Naive thymus-derived CD4-positive, alpha-beta T cell (primary cell): Measurements from ENCODE around the gene GAA. TPM values are rescaled to one million over a fixed set of nuclear protein-coding genes. Genes with fewer than 3 reads are reported as not detected.

ENCODE experiments used
- ATAC-seq: fragments of 150-1000 bp; cut with Tn5 transposase; 2 replicates; pipeline ENCODE4 v1.10.0; 2021; ENCODE audit warnings: mild to moderate bottlenecking, moderate library complexity
- CTCF ChIA-PET: fragments of 350-600 bp; sonication (Branson Sonifier 250); formaldehyde crosslinking; loops from one replicate; lab custom pipeline; 2021; ENCODE audit warnings: antibody characterized with exemption; lab: Charles Lee
- POLR2A ChIA-PET: fragments of 350-600 bp; sonication (Branson Sonifier 250); formaldehyde crosslinking; loops from one replicate; lab custom pipeline; 2021; ENCODE audit warnings: antibody characterized with exemption, inconsistent platforms; lab: Charles Lee
- DNase-seq, 9 donors: peaks; one replicate each; pipeline versions ENCODE4 v3.0.0 to v3.0.0-alpha.2; 2020 to 2022; ENCODE audit warnings: mixed read lengths in 1 of 9
- H3K27ac ChIP-seq: one replicate; pipeline ENCODE4 v1.7.0; 2013; ENCODE audit warnings: mild to moderate bottlenecking, low read depth, low read length, moderate library complexity
- H3K27me3 ChIP-seq, 2 donors: one replicate each; pipeline ENCODE4 v1.7.0; 2013; ENCODE audit warnings: low read length in 2 of 2, mild to moderate bottlenecking in 2 of 2, moderate library complexity in 2 of 2; ENCODE audit not compliant: control insufficient read depth in 2 of 2, insufficient read depth in 2 of 2
- H3K36me3 ChIP-seq, 3 experiments: 1 replicate in 2 of 3; 2 replicates in 1 of 3; pipeline ENCODE4 v1.7.0; 2013; ENCODE audit warnings: low read length in 3 of 3, mild to moderate bottlenecking in 3 of 3, moderate library complexity in 1 of 3; ENCODE audit not compliant: insufficient read depth in 3 of 3, control insufficient read depth in 2 of 3
- H3K4me1 ChIP-seq, 2 donors: one replicate each; pipeline ENCODE4 v1.7.0; 2013; ENCODE audit warnings: low read length in 2 of 2, mild to moderate bottlenecking in 2 of 2, moderate library complexity in 1 of 2; ENCODE audit not compliant: control insufficient read depth in 2 of 2, insufficient read depth in 2 of 2
- H3K4me3 ChIP-seq: 2 replicates; pipeline ENCODE4 v1.7.0; 2013; ENCODE audit warnings: mild to moderate bottlenecking, low read length
- H3K9me3 ChIP-seq, 3 experiments: 1 replicate in 2 of 3; 2 replicates in 1 of 3; pipeline ENCODE4 v1.7.0; 2013; ENCODE audit warnings: low read length in 3 of 3; ENCODE audit not compliant: control insufficient read depth in 2 of 3
- H3K27ac Mint-ChIP-seq, 9 donors: one replicate each; pipeline ENCODE4 v1.8.0; 2020 to 2022; ENCODE audit warnings: mixed read lengths in 9 of 9, mild to moderate bottlenecking in 8 of 9, moderate library complexity in 5 of 9, inconsistent platforms in 2 of 9
- H3K27me3 Mint-ChIP-seq, 5 donors: one replicate each; pipeline ENCODE4 v1.8.0; 2021 to 2022; ENCODE audit warnings: mixed read lengths in 5 of 5, mild to moderate bottlenecking in 1 of 5
- H3K36me3 Mint-ChIP-seq, 5 donors: one replicate each; pipeline ENCODE4 v1.8.0; 2020 to 2022; ENCODE audit warnings: mixed read lengths in 5 of 5, mild to moderate bottlenecking in 3 of 5, inconsistent platforms in 1 of 5
- H3K4me1 Mint-ChIP-seq, 7 donors: one replicate each; pipeline ENCODE4 v1.8.0; 2020 to 2022; ENCODE audit warnings: mixed read lengths in 7 of 7, mild to moderate bottlenecking in 3 of 7, inconsistent platforms in 1 of 7
- H3K4me3 Mint-ChIP-seq, 10 donors: one replicate each; pipeline ENCODE4 v1.8.0; 2020 to 2022; ENCODE audit warnings: mild to moderate bottlenecking in 10 of 10, mixed read lengths in 10 of 10, moderate library complexity in 6 of 10, inconsistent platforms in 2 of 10
- H3K9me3 Mint-ChIP-seq, 11 donors: one replicate each; pipeline ENCODE4 v1.8.0; 2020 to 2022; ENCODE audit warnings: mixed read lengths in 11 of 11, mild to moderate bottlenecking in 4 of 11, inconsistent platforms in 1 of 11, moderate library complexity in 1 of 11
- intact Hi-C, 2 donors: fragments of 100-400 bp; cut with micrococcal nuclease; formaldehyde crosslinking; loops; one replicate each; pipeline ENCODE4 v1.15.1; 2023
- polyA plus RNA-seq, 2 donors: library from polyadenylated mRNA; unstranded; fragments of 300-500 nt; fragmentation: Illumina TruSeq; gene quantifications; one replicate each; pipeline ENCODE4 v1.2.3, GENCODE V29; 2021
- total RNA-seq, 6 experiments: library from RNA in 5 of 6; stranded (reverse) in 5 of 6; gene quantifications; 1 replicate in 5 of 6; 2 replicates in 1 of 6; pipeline ENCODE4 v1.2.3 and lab custom pipeline; 2021 to 2026

The GAA gene
- total and polyA plus RNA-seq, 7 experiments from 2014 or later = 12.0 to 67.8 (median 36.4) TPM

DNA sequence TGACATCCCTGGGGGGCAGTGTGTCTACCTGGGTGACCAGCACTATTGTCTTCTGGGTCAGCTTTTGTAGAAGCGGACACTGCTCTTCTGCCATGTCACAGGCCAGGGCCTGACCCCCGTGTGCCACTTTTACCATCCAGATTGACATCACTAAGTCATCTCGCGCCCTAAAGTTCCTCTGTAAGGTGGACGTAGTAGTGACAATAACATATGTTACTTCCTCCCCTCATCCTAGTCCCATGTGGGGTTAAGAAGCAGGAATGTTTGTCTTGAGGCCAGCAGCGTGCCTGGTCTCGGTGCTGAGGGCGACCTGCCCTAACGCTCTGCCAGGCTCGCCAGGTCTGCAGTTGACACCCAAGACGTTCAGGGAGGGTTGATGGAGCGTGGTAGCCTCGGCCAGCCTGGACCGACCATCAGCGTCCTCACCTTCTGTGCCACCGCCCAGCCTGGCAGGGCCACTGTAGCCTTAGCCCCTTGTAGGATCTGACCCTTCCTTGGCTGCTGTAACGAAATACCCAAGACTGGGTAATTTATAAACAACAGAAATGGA lies 20.7 kb downstream of the GAA start:
- POLR2A ChIA-PET = no interaction called here
- no peak for ATAC-seq

GRCh38 chr17:80122926-80123505 lies 21.6 kb downstream of the GAA start:
- Mint-ChIP-seq H3K4me1 (no peaks in the 10 kb centered on the region), H3K4me3 (no peak overlapping the region), H3K9me3 (no peaks in the 10 kb centered on the region), H3K27me3 (peaks cover 0 to 22% (median 9%) of the 10 kb centered on the region in 5 donors), H3K27ac (no peak overlapping the region), H3K36me3 (no peaks in the 10 kb centered on the region)
- ChIA-PET POLR2A (no interaction called here), CTCF (interaction anchor here (0.7 to 0.9 kb wide), 2 partner anchors 33 to 78 kb away, joined by 3 read pairs; no protein-coding TSS in a partner anchor)
- H3K27ac ChIP-seq = no peak overlapping the region
- intact Hi-C loops = no loop called here
- H3K27me3 ChIP-seq = no peaks in the 10 kb centered on the region
- H3K36me3 ChIP-seq = no peaks in the 10 kb centered on the region
- no peak overlapping the region for H3K4me3 ChIP-seq
- H3K4me1 ChIP-seq = no peaks in the 10 kb centered on the region
- ATAC-seq (no peak), DNase-seq (no peak)
- H3K9me3 ChIP-seq = no peaks in the 10 kb centered on the region

More for the DNA sequence above, 20.7 kb downstream of the GAA start:
- Histone ChIP-seq H3K36me3 (no peaks in the 10 kb centered on the region), H3K27me3 (no peaks in the 10 kb centered on the region), H3K4me1 (no peaks in the 10 kb centered on the region), H3K4me3 (no peak overlapping the region), H3K27ac (no peak overlapping the region), H3K9me3 (no peaks in the 10 kb centered on the region)
- H3K36me3 Mint-ChIP-seq = no peaks in the 10 kb centered on the region
- H3K27ac Mint-ChIP-seq = no peak overlapping the region
- no peak for DNase-seq
- no peaks in the 10 kb centered on the region for H3K9me3 Mint-ChIP-seq
- H3K4me3 Mint-ChIP-seq = no peak overlapping the region
- no peaks in the 10 kb centered on the region for H3K4me1 Mint-ChIP-seq
- H3K27me3 Mint-ChIP-seq = peaks cover 0 to 17% (median 7%) of the 10 kb centered on the region in 5 donors
- intact Hi-C loops = no loop called here
- CTCF ChIA-PET = interaction anchor here (0.9 kb wide), 1 partner anchor 32 kb away, joined by 3 read pairs; no protein-coding TSS in a partner anchor

DNA sequence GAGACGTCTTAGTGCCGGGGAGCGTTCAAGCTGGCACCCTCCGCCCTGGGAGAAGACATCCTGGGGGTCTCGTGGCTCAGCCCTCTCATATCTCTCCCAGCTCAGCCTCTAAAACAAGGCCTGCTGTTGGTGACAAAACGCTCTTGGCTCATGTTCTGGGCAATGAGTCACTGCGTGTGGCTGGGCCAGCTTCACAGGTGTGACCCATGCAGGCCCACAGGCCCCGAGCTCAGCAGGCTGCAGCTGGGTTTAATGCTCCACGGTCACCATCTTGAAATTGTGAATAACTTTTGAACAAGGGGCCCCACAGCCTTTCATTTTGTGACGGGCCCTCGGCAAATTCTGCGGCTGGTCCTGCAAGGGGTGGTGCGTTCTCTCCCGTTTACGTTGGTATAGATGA lies 22.4 kb downstream of the GAA start:
- no peak overlapping the region for H3K27ac ChIP-seq
- no peaks in the 10 kb centered on the region for H3K36me3 ChIP-seq
- Mint-ChIP-seq H3K4me1 (no peaks in the 10 kb centered on the region), H3K27me3 (peaks cover 5 to 30% (median 16%) of the 10 kb centered on the region in 5 donors), H3K36me3 (no peaks in the 10 kb centered on the region), H3K27ac (no peak overlapping the region), H3K9me3 (no peaks in the 10 kb centered on the region), H3K4me3 (no peak overlapping the region)
- intact Hi-C loops = no loop called here
- no peaks in the 10 kb centered on the region for H3K27me3 ChIP-seq
- no peaks in the 10 kb centered on the region for H3K4me1 ChIP-seq
- no peak overlapping the region for H3K4me3 ChIP-seq
- DNase-seq = no peak
- POLR2A ChIA-PET = no interaction called here
- CTCF ChIA-PET = no interaction called here
- ATAC-seq = no peak
- no peaks in the 10 kb centered on the region for H3K9me3 ChIP-seq

GRCh38 chr17:80124351-80124981 lies 23.1 kb downstream of the GAA start:
- H3K27ac Mint-ChIP-seq = no peak overlapping the region
- Histone ChIP-seq H3K9me3 (no peaks in the 10 kb centered on the region), H3K27ac (no peak overlapping the region), H3K36me3 (no peaks in the 10 kb centered on the region), H3K4me1 (no peaks in the 10 kb centered on the region), H3K4me3 (no peak overlapping the region), H3K27me3 (no peaks in the 10 kb centered on the region)
- ATAC-seq (no peak), DNase-seq (no peak)
- peaks cover 5 to 37% (median 22%) of the 10 kb centered on the region in 5 donors for H3K27me3 Mint-ChIP-seq
- no peaks in the 10 kb centered on the region for H3K36me3 Mint-ChIP-seq
- H3K4me3 Mint-ChIP-seq = no peak overlapping the region
- ChIA-PET CTCF (no interaction called here), POLR2A (no interaction called here)
- intact Hi-C loops = no loop called here
- H3K4me1 Mint-ChIP-seq = no peaks in the 10 kb centered on the region
- H3K9me3 Mint-ChIP-seq = no peaks in the 10 kb centered on the region

GRCh38 chr17:80125656-80126448 lies 24.5 kb downstream of the GAA start:
- H3K4me3 ChIP-seq = no peak overlapping the region
- ATAC-seq = no peak
- Mint-ChIP-seq H3K9me3 (no peaks in the 10 kb centered on the region), H3K36me3 (no peaks in the 10 kb centered on the region), H3K4me1 (no peaks in the 10 kb centered on the region), H3K4me3 (no peak overlapping the region), H3K27ac (no peak overlapping the region), H3K27me3 (peaks cover 5 to 38% (median 25%) of the 10 kb centered on the region in 5 donors)
- intact Hi-C loops = no loop called here
- ChIA-PET CTCF (no interaction called here), POLR2A (no interaction called here)
- no peaks in the 10 kb centered on the region for H3K36me3 ChIP-seq
- H3K9me3 ChIP-seq = no peaks in the 10 kb centered on the region
- no peaks in the 10 kb centered on the region for H3K27me3 ChIP-seq
- no peak overlapping the region for H3K27ac ChIP-seq
- no peaks in the 10 kb centered on the region for H3K4me1 ChIP-seq
- DNase-seq = no peak

- H3K36me3 Mint-ChIP-seq = no peaks in the 10 kb centered on the region
- H3K27me3 Mint-ChIP-seq = peaks cover 5 to 38% (median 25%) of the 10 kb centered on the region in 5 donors
These were observed 25.0 kb downstream of the GAA start for GRCh38 chr17:80126449-80126715.

More at GRCh38 chr17:80126449-80126715, 25.0 kb downstream of the GAA start:
- DNase-seq (no peak), ATAC-seq (no peak)
- Mint-ChIP-seq H3K27ac (no peak overlapping the region), H3K4me1 (no peaks in the 10 kb centered on the region), H3K9me3 (no peaks in the 10 kb centered on the region), H3K4me3 (no peak overlapping the region)
- Histone ChIP-seq H3K4me1 (no peaks in the 10 kb centered on the region), H3K36me3 (no peaks in the 10 kb centered on the region), H3K4me3 (no peak overlapping the region), H3K27ac (no peak overlapping the region), H3K9me3 (no peaks in the 10 kb centered on the region), H3K27me3 (no peaks in the 10 kb centered on the region)
- CTCF ChIA-PET = no interaction called here
- intact Hi-C loops = no loop called here
- POLR2A ChIA-PET = no interaction called here
